GM21825 (cell line): ENCODE results near the gene DOK1.
A peak's percentile ranks its signal among the peaks of the same experiment; 100 is the strongest.

Source experiments
- ATAC-seq: cut with Tn5 transposase; IDR thresholded peaks from one replicate; pipeline ENCODE4 v1.9.1; 2021; ENCODE audit warnings: mild to moderate bottlenecking, moderate library complexity; ENCODE audit not compliant: unreplicated experiment

Gene DOK1

DNA sequence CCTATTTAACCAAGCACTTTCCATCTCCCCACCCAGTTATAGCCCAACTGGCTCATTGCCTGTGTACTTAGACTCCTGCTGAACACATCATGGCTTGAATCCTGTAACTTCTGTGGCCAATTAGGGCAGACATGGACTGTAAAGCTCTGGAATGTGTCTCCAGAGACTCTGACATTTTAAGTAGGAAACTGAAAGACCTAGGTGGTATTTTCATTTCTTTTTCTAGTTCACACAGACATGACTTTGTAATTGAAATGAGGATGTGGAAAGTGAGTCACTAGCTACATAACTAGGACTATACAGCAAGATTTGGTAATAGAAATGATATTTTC, 12.2 kb downstream of the DOK1 start:
- ATAC-seq, result no peak

DNA sequence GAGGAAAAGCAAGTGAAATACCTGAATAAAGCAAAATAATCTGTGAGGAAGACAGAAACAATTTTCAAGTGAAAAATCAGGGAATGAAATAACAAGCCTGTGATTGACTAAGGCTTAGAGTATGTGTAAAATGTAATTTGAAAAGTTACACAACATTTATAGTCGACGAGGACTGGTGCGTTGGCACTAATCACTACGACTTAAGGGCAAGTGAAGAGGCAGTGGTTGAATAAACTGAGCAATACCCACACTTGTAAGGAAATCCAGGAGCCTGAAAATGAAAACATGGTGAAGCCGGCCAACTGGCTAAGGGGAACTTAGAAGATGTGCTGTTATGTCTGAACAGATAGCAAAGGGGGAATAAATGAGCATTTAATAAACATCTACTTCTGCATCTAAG, 13.4 kb downstream of the DOK1 start:
- no peak for ATAC-seq

DNA sequence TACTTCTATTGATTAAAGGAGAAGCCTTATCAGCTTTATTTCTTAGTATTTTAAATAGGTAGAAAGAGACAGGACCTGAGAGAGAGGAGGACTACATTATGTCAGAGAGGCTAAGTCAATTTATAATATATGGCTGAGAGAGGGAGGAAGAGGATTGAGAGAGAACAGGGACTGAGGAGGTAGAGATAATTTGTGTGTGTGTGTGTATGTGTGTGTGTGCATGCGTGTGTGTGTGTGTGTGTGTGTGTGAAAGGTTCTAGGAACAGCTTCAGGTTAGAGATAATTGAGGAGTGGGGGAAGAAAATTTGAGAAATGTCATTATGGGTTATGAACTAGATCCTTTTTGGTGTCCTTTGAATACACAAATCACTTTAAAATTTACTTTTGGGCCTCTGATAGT, 15.2 kb downstream of the DOK1 start:
- no peak for ATAC-seq

DNA sequence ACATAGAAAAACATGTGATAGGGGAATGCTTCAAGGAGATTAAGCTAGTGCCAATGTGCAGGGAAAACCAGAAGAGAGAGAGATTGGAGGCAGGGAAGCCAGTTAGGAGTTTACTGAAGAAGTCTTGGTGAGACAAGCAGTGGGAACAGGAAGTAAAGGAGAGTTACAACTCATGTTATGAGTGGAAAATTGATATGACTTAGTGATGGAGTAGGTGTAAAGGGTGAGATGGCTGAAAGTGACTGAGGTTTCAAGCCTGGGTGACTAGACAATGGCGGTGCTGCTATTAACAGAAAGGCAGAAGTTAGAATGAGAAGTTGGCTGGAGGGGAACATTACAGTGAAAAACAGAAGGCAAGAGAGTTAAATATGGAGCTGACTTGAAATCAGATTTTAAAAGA, 16.5 kb downstream of the DOK1 start:
- ATAC-seq, result peak; percentile 59

DNA sequence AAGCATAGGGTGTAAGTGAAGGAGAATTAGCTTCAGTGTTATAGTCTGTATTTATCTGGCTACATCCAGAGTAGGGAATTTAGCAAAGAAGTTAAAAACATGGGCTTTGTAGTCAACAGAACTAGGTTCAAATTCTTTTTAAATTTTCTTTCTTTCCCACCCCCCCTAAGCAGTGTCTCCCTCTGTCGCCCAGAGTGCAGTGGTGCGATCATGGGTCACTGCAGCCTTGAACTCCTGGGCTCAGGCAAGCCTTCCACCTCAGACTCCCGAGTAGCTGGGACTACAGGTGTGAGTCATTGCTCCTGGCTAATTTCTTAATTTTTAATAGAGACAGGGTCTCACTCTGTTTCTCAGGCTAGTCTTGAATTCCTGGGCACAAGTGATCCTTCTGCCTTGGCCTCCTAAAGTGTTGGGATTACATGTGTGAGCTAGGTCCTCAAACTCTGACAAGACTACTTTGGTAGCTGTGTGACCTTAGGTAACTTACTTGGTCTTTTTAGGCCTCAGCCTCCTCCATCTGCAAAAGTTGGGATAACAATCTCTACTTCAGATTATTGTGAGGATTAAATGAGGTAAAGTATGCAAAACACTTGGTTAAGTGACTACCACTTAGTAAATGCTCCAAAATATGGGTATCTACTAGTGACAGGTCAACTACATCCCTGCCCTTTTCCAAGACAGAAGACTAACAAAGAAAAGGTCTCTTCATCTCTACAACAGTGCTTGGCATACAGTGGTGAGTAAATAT, 17.8 kb downstream of the DOK1 start:
- no peak for ATAC-seq

DNA sequence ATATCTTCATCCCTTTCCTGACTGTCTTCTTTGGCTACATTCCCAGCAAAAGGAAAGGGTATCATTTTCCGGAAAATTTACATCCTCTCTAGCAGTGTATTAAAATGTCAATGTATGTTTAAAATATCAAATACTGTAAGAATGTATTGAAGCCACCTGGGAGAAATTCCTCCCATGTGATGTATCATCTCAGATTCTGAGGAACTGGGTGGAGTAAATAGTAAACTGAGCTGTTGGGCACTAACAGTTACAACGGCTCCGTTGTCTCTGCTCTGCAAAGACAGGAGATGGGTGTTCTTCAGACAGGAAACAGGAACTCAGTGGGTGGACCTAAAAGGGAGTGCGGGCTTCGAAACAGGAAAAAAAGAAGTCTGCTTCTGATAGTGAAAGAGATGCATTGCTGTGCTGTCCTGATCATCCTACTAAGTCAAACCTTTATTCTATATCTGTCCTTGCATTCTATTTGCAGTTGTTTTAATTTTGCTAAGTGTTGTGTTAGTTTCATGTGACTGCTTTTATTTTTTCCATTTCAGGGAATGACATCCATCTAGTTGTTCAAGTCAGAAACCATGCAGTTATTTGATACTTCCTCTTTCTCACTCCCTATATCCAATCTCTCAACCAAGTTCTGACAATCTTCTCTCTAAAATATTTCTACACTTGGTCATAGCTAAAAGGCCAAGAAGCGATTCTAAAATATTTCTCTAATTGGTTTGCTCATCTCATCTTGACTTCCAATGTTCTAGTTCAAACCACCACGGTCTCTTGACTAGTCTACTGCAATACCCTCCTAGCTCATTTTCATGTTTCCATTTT, 19.4 kb downstream of the DOK1 start:
- peak; percentile 38 for ATAC-seq

DNA sequence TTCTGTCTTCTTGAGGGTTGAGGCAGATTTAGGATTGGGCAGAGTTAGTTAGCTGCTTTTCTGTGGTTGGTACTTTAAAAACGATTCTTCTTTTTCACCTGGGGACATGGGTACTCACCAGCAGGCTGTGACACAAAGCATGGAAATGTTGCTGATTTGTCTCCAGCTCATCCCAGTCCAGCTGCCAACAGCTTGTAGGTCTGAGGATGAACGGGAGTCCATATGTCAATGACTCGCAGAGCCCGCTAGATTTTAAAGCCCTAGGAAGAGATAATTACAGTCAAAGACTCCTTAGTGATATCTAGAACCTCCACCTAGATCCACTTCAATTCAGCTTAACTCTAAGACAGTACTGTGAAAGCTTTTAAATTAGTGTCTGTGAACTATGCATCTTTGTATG, 20.8 kb downstream of the DOK1 start:
- no peak for ATAC-seq

DNA sequence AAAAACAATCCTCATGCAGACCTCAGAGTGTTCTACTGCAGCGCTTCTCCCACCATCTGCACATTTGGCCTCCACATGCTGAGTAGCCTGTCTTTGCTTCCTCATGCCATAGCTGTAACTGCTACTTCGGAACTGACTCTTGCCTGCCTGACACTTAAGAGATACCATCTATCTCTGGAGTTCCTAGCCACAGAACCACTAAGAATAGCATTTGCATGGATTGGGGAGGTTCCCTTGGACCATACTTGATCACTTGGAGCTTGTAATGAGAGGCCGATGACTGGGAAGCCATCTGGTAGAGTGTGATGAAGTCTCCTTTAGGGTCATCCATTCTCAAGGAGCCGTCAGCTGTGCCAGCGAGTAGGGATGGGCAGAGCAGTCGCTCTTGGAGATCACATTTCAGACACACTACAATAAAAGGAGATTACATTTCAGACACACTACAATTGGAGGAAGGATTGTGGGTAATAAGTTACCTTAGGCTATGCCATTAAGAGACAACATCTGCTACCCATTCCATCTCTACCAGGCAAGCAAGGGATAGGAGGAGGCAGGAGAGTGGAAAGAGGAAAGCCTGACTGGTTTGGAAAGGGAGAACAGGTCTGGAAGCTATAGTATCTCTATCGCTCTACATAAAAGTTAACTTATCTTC, 21.8 kb downstream of the DOK1 start:
- no peak for ATAC-seq

DNA sequence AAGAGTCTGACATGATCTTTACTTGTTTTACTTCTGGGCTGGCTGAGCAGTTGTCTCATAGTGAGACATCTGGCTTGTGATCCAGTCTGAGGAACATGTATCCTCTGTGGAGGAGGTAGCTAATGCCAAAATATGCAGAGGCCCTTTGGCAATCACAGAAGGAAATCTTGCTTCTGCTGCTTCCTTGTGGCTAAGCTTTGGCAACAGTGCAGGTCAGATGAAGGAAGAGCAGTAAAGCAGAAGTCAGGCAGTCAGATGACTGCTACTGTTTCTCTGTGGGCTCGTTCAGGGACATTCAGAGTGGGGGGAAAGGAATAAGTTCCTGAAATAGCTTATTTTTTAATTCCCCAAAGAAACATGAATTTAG, 22.3 kb downstream of the DOK1 start:
- ATAC-seq, result peak; percentile 26

DNA sequence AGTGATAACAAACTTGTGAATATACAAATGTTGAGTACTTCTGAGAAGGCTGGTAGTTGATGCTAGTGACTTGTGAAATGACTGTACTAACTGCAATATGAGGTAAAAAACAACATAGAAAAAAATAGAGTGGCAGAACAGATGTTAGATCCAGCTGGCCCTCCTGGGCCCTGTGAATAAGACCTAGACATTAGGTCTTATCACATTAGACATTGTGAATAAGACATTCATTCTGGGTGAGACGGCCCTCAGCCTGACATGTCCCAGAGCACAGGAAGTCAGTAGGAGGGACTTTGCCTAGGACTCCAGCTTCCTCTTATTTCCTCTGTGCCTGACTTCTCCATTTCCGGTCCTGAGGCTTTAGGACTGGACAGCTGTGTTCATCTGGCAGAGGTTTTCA, 22.9 kb downstream of the DOK1 start:
- peak; percentile 38 for ATAC-seq

DNA sequence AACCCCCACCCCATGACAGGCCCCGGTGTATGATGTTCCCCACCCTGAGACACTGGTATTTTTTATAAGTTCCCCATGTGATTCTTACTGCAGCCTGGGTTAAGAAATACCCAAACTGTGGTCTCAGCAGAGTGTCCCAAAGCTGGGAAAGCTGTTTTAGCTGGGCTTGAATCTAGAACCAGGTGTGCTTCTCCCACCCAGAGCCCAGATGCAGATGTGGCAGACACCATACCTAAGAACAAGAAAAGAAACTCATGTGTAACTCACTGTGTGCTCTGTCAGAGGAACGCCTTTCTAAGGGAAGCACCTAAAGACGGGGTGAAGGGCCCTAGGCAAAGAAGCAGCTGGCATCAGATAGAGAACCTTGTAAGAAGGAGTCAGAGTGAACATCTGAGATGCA, 23.9 kb downstream of the DOK1 start:
- ATAC-seq, result no peak

DNA sequence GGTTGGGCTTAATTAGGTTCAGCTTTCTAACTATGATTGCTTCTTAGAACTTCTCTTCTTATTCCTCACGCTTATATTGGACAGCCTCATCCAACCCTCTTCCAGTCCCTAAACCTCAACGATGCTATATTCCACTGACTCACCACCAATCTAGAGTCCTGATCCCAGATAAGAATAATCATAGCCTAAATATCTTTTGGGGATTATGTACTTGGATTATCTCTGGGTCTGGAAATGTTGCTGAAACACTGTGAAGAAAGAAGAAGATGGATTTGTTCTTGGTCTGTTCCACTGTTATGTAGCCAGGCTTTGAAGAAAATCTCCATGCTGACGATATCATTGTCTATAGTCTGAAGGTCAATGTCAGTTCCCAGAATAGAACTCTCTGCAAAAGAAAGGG, 26.9 kb downstream of the DOK1 start:
- no peak for ATAC-seq

DNA sequence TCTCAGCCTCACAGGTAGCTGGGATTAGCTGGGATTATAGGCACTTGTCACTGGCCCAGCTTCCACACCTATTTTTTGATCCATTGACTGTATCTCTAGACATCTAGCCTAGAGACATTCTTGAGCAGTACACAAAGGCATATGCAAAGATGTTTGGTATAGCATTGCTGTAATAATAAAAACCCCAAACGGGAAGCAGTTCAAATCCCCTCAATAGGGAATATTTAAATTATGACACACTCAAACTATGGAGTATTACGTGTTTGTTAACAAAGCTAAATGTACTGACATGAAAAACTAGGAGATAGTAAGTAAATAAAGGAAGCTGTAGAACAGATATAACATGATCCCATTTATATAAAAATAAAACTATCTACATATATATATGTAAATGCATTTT, 27.7 kb downstream of the DOK1 start:
- ATAC-seq, result no peak

DNA sequence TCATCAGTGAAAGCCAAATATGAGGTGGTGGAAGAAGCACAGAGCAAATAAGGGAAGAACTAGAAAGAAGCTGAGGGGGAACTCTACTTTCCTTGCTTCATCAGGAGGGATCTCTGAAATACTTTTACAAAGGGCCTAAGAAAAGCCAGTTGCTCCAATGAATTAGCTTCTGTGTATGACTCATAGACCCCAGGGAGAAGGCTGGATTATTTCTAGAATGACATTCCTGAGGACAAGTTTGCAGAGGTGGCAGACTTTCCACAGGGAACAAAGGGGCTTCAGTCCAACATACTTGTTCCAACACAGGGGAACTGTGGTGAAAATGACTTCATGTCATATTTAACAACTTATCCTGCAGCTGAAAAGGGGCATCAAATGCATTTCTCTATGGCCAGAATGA, 29.0 kb downstream of the DOK1 start:
- no peak for ATAC-seq

DNA sequence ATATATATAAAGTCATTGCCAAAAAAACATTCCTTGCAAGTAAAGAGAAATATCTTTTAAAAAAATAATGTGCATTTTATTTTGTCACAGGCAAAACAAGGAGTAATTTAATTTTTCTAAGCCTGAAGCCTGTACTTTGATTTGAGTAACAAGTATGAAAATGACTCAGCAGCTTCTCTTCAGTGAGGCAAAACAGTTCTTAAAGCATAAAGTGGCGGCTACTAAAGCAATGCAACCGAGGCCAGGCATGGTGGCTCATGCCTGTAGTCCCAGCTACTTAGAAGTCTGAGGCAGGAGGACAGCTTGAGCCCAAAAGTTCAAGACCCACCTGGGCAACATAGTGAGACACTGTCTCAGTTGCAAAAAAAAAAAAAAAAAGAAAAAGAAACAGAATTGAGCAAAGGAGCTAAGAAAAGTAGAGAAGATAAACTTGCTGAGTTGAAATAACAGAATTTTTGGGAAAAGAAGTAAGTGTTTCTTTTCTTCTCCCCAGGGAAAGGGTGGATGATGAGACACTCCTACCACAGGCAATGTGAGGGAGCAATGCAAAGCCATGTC, 29.6 kb downstream of the DOK1 start:
- peak; percentile 63 for ATAC-seq

DNA sequence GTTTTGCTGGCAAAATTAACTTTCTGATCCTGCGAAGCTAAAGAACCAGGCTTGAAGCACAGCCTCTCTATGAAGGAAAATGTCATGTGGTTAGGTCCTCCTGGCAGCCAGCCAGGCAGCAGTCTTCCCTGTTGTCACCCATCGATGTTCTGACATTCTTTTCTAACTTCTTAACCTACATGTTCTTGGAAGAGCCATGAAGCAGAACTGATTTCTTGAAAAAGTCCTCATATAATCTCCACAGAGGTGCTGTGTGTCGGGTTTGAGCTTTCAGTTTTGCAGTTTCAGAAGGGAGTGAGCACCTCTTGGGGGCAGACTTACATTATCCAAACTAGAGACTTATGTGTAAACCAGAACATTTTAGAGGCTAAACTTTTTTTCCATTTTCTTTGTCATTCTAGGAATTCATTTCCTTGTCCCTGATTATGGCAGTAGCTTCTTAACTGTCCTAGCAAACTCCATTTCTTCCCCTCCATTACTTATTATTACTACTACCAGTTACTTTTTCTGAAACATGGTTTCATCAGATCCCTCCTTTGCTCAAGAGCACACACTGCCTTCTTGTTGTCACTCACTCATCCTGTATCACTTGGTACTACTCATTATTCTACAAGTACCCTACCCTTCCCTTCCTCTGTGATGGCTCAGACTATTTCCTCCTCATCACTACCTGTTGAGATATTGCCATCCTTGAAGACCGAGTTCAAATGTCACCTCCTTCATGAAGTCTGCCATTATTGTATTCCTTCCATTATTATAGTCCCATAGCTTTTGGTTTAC, 31.1 kb downstream of the DOK1 start:
- ATAC-seq, result peak; percentile 49

DNA sequence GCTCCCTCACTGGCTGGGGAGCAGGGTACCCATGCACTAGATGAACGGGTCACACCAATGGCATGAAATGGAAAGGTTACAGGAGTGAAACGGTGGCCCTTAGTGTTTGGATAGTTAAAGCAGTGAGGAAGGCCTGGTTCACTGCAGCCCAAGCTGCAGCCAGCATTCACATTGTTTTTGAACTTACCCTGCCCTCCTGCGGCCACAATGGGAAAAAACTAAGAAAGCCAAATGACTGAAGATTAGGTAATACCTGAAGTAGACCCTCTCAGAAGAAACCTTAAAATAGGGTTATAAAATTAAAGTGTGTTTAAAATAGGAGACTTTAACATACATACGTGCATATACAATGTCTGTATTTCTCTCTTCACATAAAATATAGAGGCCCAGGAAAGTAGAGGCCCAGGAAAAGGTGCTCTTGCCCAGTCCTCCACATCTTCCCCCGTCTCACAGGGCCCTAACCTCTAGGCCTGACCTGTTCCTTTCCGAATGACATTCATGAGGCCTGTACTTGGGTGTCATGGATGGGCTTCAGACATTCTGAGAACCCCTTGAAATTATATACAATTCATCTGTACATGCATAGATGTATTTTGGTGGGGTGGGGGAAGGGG, 33.3 kb downstream of the DOK1 start:
- ATAC-seq, result peak; percentile 62

DNA sequence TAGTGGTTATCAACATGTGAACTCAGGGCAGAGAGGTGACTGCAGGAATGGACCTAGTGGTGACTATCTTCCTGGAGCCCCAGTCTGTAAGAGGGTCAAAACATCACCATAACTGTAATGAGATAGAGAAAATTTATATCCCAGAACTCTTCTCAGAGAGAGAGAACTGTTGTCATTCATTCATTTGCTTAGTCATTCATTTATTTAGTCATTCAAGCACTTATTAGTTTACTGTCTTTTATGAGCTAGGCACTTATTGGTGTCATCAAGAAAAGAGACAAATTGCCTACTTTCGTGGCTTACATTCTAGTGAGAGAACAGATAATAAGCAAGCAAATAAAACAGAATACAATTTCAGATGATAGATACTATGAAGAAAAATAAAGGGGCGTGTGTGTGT, 34.1 kb downstream of the DOK1 start:
- ATAC-seq, result no peak

DNA sequence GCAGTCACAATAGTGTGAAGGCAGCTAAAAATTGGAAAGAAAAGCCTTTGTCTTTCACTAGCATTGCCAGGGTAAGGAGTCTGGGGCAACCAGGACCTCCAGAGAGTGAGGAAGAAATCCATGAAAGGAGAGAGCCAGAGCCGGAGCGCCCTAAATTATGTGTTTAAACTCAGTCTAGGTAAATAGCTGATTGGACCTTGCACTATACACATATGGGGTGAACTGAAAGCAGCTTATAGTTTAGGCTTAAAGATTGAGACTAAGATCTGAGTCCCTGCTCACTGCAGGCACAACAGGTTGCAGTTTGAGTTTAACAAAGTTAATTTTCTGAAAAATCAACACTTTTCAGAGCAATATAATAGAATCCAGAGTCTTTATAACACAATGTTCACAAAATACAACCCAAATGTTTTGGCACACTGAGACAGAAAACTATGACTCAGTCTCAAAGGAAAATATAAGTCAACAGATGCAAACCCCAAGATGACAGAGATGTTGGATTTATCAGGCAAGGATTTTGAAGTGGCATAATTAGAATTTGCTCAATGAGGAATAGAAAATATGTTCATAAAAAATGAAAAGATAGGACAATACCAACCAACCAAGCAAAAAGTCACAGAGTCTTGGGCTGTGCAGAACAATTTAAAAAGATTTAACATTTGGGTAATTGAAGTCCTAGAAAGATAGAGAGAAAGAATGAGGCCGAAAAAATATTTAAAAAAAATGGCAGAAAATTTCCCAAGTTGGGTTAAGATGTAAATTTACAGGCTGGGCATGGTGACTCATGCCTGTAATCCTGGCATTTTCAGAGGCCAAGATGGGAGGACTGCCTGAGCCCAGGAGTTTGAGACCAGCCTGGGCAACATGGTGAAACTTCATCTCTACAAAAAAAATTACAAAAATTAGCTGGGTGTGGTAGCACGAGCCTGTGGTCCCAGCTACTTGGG, 39.6 kb downstream of the DOK1 start:
- ATAC-seq, result no peak

DNA sequence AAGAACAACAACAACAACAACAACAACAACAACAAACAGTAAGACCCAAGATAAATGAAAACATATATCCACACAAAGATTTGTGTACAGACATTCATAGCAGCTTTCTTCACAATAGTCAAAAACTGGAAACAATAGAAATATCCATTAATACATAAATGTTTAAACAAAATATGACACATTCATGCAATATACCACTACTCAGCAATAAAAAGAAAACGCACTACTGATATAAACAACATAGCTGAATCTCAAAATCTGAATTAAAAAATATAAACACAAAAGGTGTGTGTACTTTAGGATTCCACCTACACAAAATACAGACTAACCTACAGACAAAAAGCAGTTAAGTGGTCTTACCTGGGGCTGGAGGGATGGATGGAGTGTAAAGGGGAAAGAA, 42.1 kb downstream of the DOK1 start:
- ATAC-seq, result no peak
